ENCODE measurements around the gene RGS13. TPM values are rescaled to one million over a fixed set of nuclear protein-coding genes. Genes with fewer than 3 reads are reported as not detected.
A peak's percentile ranks its signal among the peaks of the same experiment; 100 is the strongest.

RGS13 gene
- total and polyA plus RNA-seq, 4 experiments from 2014 or later = not detected

GRCh38 chr1:192598589-192598988 lies 37.4 kb upstream of the RGS13 start:
- H3K27me3 ChIP-seq (ENCODE audit: insufficient read depth, low read length) = no peaks in the 10 kb centered on the region
- peak overlapping the region in 1 of 7 donors; percentile 33 for H3K27ac Mint-ChIP-seq
- no peak overlapping the region for H3K4me3 Mint-ChIP-seq
- H3K4me3 ChIP-seq (ENCODE audit: low read length in 2 of 2) = no peak overlapping the region
- ChIA-PET CTCF (ENCODE audit: partially characterized antibody) (interaction anchor here (1.2 kb wide), 1 partner anchor 124 kb away, joined by 3 read pairs; no protein-coding TSS in a partner anchor), POLR2A (ENCODE audit: partially characterized antibody) (interaction anchor here (0.9 kb wide), 1 partner anchor 12 kb away, joined by 4 read pairs; no protein-coding TSS in a partner anchor)
- no peaks in the 10 kb centered on the region for H3K36me3 Mint-ChIP-seq
- H3K9me3 ChIP-seq (ENCODE audit: control insufficient read depth in 1 of 2, low read length in 2 of 2) = no peaks in the 10 kb centered on the region
- no peak overlapping the region for H3K27ac ChIP-seq (ENCODE audit: low read depth, low read length)
- H3K36me3 ChIP-seq (ENCODE audit: insufficient read depth, low read length) = no peaks in the 10 kb centered on the region
- peaks cover 0 to 11% (median 5%) of the 10 kb centered on the region in 4 donors for H3K4me1 Mint-ChIP-seq
- intact Hi-C loops (cut with micrococcal nuclease) = no loop called here
- DNase-seq = no peak
- no peaks in the 10 kb centered on the region for H3K27me3 Mint-ChIP-seq
- no peaks in the 10 kb centered on the region for H3K9me3 Mint-ChIP-seq
- H3K4me1 ChIP-seq (ENCODE audit: insufficient read depth, low read length) = no peaks in the 10 kb centered on the region

GRCh38 chr1:192600275-192600674 lies 35.7 kb upstream of the RGS13 start:
- Mint-ChIP-seq H3K27me3 (no peaks in the 10 kb centered on the region), H3K27ac (no peak overlapping the region), H3K4me3 (no peak overlapping the region), H3K36me3 (no peaks in the 10 kb centered on the region), H3K4me1 (peaks cover 0 to 12% (median 5%) of the 10 kb centered on the region in 4 donors), H3K9me3 (no peaks in the 10 kb centered on the region)
- Histone ChIP-seq H3K36me3 (ENCODE audit: insufficient read depth, low read length) (no peaks in the 10 kb centered on the region), H3K27ac (ENCODE audit: low read depth, low read length) (no peak overlapping the region), H3K4me1 (ENCODE audit: insufficient read depth, low read length) (no peaks in the 10 kb centered on the region), H3K9me3 (ENCODE audit: control insufficient read depth in 1 of 2, low read length in 2 of 2) (no peaks in the 10 kb centered on the region), H3K4me3 (ENCODE audit: low read length in 2 of 2) (no peak overlapping the region), H3K27me3 (ENCODE audit: insufficient read depth, low read length) (no peaks in the 10 kb centered on the region)
- no peak for DNase-seq
- intact Hi-C loops (cut with micrococcal nuclease) = loop anchor here (10.0 kb wide), 2 partner anchors 205 to 415 kb away; partner anchors contain the start of gene RGS2
- POLR2A ChIA-PET (ENCODE audit: partially characterized antibody) = no interaction called here
- CTCF ChIA-PET (ENCODE audit: partially characterized antibody) = interaction anchor here (1.1 kb wide), 1 partner anchor 18 kb away, joined by 3 read pairs; no protein-coding TSS in a partner anchor

GRCh38 chr1:192601143-192601542 lies 34.8 kb upstream of the RGS13 start:
- Histone ChIP-seq H3K36me3 (ENCODE audit: insufficient read depth, low read length) (no peaks in the 10 kb centered on the region), H3K4me1 (ENCODE audit: insufficient read depth, low read length) (no peaks in the 10 kb centered on the region), H3K27ac (ENCODE audit: low read depth, low read length) (no peak overlapping the region), H3K9me3 (ENCODE audit: control insufficient read depth in 1 of 2, low read length in 2 of 2) (no peaks in the 10 kb centered on the region), H3K27me3 (ENCODE audit: insufficient read depth, low read length) (no peaks in the 10 kb centered on the region), H3K4me3 (ENCODE audit: low read length in 2 of 2) (no peak overlapping the region)
- Mint-ChIP-seq H3K9me3 (no peaks in the 10 kb centered on the region), H3K36me3 (no peaks in the 10 kb centered on the region), H3K4me1 (peaks cover 0 to 12% (median 5%) of the 10 kb centered on the region in 4 donors), H3K4me3 (no peak overlapping the region), H3K27ac (no peak overlapping the region), H3K27me3 (no peaks in the 10 kb centered on the region)
- CTCF ChIA-PET (ENCODE audit: partially characterized antibody) = interaction anchor here (3.2 kb wide), 1 partner anchor 126 kb away, joined by 16 read pairs; no protein-coding TSS in a partner anchor
- POLR2A ChIA-PET (ENCODE audit: partially characterized antibody) = no interaction called here
- DNase-seq = no peak
- intact Hi-C loops (cut with micrococcal nuclease) = loop anchor here (10.0 kb wide), 2 partner anchors 204 to 414 kb away; partner anchors contain the start of gene RGS2

- POLR2A ChIA-PET (ENCODE audit: partially characterized antibody) = no interaction called here
- H3K36me3 Mint-ChIP-seq = no peaks in the 10 kb centered on the region
- intact Hi-C loops (cut with micrococcal nuclease) = loop anchor here (10.0 kb wide), 2 partner anchors 203 to 413 kb away; partner anchors contain the start of gene RGS2
These were observed 34.4 kb upstream of the RGS13 start for GRCh38 chr1:192601567-192601966.

DNA sequence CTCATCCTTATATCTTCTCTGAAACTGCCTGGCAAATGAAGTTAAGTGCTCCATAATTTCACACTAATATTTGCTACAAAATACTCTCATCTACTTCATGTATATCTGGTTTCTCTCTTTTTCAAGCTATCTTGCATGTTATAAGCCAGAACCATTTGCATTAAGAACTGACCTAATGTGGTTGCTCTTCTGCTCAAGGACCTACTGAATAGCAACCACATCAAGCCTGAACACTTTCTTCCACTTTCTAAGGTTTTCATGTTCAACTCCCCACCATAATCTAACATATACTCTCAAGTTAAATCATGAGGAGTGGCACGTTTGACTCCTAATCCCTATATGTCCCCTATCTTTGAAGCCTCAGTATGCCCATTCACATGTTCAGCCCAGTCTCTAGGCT lies 33.2 kb upstream of the RGS13 start:
- Mint-ChIP-seq H3K27ac (no peak overlapping the region), H3K36me3 (no peaks in the 10 kb centered on the region), H3K27me3 (no peaks in the 10 kb centered on the region), H3K4me3 (no peak overlapping the region), H3K9me3 (no peaks in the 10 kb centered on the region), H3K4me1 (peaks cover 0 to 13% (median 5%) of the 10 kb centered on the region in 4 donors)
- DNase-seq = no peak
- CTCF ChIA-PET (ENCODE audit: partially characterized antibody) = interaction anchor here (1.0 to 3.2 kb wide), 3 partner anchors 23 to 128 kb away, joined by 3 to 16 read pairs (median 9); no protein-coding TSS in a partner anchor
- POLR2A ChIA-PET (ENCODE audit: partially characterized antibody) = no interaction called here
- Histone ChIP-seq H3K27me3 (ENCODE audit: insufficient read depth, low read length) (no peaks in the 10 kb centered on the region), H3K4me3 (ENCODE audit: low read length in 2 of 2) (no peak overlapping the region), H3K4me1 (ENCODE audit: insufficient read depth, low read length) (no peaks in the 10 kb centered on the region), H3K27ac (ENCODE audit: low read depth, low read length) (no peak overlapping the region), H3K36me3 (ENCODE audit: insufficient read depth, low read length) (no peaks in the 10 kb centered on the region), H3K9me3 (ENCODE audit: control insufficient read depth in 1 of 2, low read length in 2 of 2) (no peaks in the 10 kb centered on the region)
- intact Hi-C loops (cut with micrococcal nuclease) = loop anchor here (10.0 kb wide), 2 partner anchors 202 to 412 kb away; partner anchors contain the start of gene RGS2

More at GRCh38 chr1:192601567-192601966, 34.4 kb upstream of the RGS13 start:
- Histone ChIP-seq H3K27me3 (ENCODE audit: insufficient read depth, low read length) (no peaks in the 10 kb centered on the region), H3K4me3 (ENCODE audit: low read length in 2 of 2) (no peak overlapping the region), H3K36me3 (ENCODE audit: insufficient read depth, low read length) (no peaks in the 10 kb centered on the region), H3K27ac (ENCODE audit: low read depth, low read length) (no peak overlapping the region), H3K4me1 (ENCODE audit: insufficient read depth, low read length) (no peaks in the 10 kb centered on the region), H3K9me3 (ENCODE audit: control insufficient read depth in 1 of 2, low read length in 2 of 2) (no peaks in the 10 kb centered on the region)
- Mint-ChIP-seq H3K27ac (no peak overlapping the region), H3K4me1 (peaks cover 0 to 12% (median 5%) of the 10 kb centered on the region in 4 donors), H3K27me3 (no peaks in the 10 kb centered on the region), H3K4me3 (no peak overlapping the region), H3K9me3 (no peaks in the 10 kb centered on the region)
- CTCF ChIA-PET (ENCODE audit: partially characterized antibody) = interaction anchor here (3.2 kb wide), 1 partner anchor 127 kb away, joined by 16 read pairs; no protein-coding TSS in a partner anchor
- DNase-seq = no peak

- intact Hi-C loops (cut with micrococcal nuclease) = loop anchor here (10.0 kb wide), 2 partner anchors 201 to 411 kb away; partner anchors contain the start of gene RGS2
- Histone ChIP-seq H3K9me3 (ENCODE audit: control insufficient read depth in 1 of 2, low read length in 2 of 2) (no peaks in the 10 kb centered on the region), H3K27ac (ENCODE audit: low read depth, low read length) (no peak overlapping the region), H3K36me3 (ENCODE audit: insufficient read depth, low read length) (no peaks in the 10 kb centered on the region), H3K27me3 (ENCODE audit: insufficient read depth, low read length) (no peaks in the 10 kb centered on the region), H3K4me3 (ENCODE audit: low read length in 2 of 2) (no peak overlapping the region), H3K4me1 (ENCODE audit: insufficient read depth, low read length) (peaks cover under 1% of the 10 kb centered on the region)
- Mint-ChIP-seq H3K27ac (no peak overlapping the region), H3K4me3 (no peak overlapping the region), H3K36me3 (no peaks in the 10 kb centered on the region), H3K9me3 (no peaks in the 10 kb centered on the region), H3K27me3 (no peaks in the 10 kb centered on the region), H3K4me1 (peaks cover 0 to 16% (median 5%) of the 10 kb centered on the region in 4 donors)
- POLR2A ChIA-PET (ENCODE audit: partially characterized antibody) = no interaction called here
- CTCF ChIA-PET (ENCODE audit: partially characterized antibody) = interaction anchor here (1.0 to 3.2 kb wide), 3 partner anchors 24 to 129 kb away, joined by 3 to 16 read pairs (median 9); no protein-coding TSS in a partner anchor
- DNase-seq = no peak
These were observed 32.6 kb upstream of the RGS13 start for GRCh38 chr1:192603218-192603787.

DNA sequence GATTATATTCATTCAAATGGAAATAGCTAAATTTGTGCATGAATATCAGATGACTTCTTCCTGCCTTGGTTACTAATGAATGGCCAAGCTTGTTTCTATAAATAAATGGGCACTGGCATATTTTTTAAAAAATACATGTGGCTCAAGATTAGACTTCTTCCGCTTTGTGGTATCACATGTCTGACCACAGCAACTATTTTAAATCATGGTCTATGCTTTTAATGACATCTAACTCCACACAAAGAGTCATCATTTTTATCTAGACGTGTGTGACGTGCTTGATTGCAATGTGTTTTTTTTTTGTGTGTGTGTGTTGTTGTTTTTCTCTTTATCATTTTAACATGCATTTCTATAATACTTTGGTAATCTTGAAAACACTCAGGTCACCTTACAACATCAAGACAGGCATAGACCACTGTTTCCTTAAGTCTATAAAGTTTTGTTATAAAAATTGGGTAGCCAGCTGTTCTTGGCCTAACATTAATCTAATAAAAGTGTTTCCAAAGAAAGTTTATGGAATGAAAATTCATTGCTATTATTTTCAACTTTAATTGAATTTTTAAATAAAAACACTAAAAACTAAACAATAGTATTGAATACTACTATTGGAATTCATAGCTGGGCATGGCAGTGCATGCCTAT lies 30.8 kb upstream of the RGS13 start:
- DNase-seq = no peak
- Histone ChIP-seq H3K4me1 (ENCODE audit: insufficient read depth, low read length) (peaks cover 15% of the 10 kb centered on the region), H3K27me3 (ENCODE audit: insufficient read depth, low read length) (no peaks in the 10 kb centered on the region), H3K36me3 (ENCODE audit: insufficient read depth, low read length) (no peaks in the 10 kb centered on the region), H3K4me3 (ENCODE audit: low read length in 2 of 2) (no peak overlapping the region), H3K27ac (ENCODE audit: low read depth, low read length) (no peak overlapping the region), H3K9me3 (ENCODE audit: control insufficient read depth in 1 of 2, low read length in 2 of 2) (no peaks in the 10 kb centered on the region)
- no peak overlapping the region for H3K27ac Mint-ChIP-seq
- no peak overlapping the region for H3K4me3 Mint-ChIP-seq
- ChIA-PET POLR2A (ENCODE audit: partially characterized antibody) (no interaction called here), CTCF (ENCODE audit: partially characterized antibody) (interaction anchor here (0.7 kb wide), 1 partner anchor 146 kb away, joined by 4 read pairs; no protein-coding TSS in a partner anchor)
- intact Hi-C loops (cut with micrococcal nuclease) = loop anchor here (10.0 kb wide), 2 partner anchors 200 to 410 kb away; partner anchors contain the start of gene RGS2
- no peaks in the 10 kb centered on the region for H3K36me3 Mint-ChIP-seq
- H3K9me3 Mint-ChIP-seq = no peaks in the 10 kb centered on the region
- H3K4me1 Mint-ChIP-seq = peaks cover 16 to 31% (median 18%) of the 10 kb centered on the region in 4 donors
- H3K27me3 Mint-ChIP-seq = no peaks in the 10 kb centered on the region

Data from CD4-positive, alpha-beta memory T cell (primary cell).